Medulla oblongata (tissue), 1 donor: ENCODE data around the gene ITGB5.
A peak's percentile ranks its signal among the peaks of the same experiment; 100 is the strongest.

Source experiments
- DNase-seq: peaks from one replicate; pipeline ENCODE4 v3.0.0-alpha.2; 2015; ENCODE audit errors: extremely low spot score

Gene ITGB5

GRCh38 chr3:124867511-124867910, 19.7 kb downstream of the ITGB5 start:
- no peak for DNase-seq

- DNase-seq: no peak
Observed at GRCh38 chr3:124862006-124862405, 25.2 kb downstream of the ITGB5 start.

- DNase-seq: no peak
Observed at GRCh38 chr3:124861041-124861440, 26.1 kb downstream of the ITGB5 start.

DNA sequence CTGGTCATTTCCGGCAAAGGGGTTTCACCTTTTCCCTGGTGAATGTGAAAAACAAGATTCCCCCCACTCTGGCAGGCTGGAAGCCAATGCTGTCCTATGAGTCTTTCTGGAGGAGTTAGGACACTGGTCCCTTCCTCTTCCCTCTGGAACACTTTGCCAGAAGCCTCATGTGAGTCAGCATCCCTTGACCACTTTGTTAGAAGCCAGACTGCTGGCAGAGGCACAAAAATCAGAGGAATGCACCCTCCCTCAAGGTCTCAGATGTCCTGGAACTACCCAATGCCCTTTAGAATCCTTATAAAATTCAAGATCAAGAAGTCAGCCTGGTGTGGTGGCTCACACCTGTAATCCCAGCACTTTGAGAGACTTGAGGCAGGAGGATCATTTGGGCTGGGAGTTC, 26.6 kb downstream of the ITGB5 start:
- no peak for DNase-seq

DNA sequence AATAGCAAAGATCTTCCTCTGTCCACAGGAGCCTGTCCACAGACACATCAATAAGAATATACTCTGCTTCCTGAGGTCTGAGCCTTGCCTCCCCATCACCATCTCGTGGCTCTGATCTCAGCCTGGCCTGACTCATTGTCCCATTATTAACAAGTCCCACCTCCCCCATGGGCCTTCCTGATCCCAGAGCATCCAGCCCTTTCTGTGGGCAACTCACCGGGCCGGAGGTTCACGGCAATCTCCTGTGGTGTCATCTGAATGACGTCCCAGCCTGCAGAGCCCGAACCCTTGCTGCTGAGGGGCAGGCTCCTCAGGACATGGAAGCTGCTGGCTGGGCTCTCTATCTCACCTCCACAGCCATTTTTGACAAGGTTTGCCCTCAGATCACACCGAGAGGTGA, 28.1 kb downstream of the ITGB5 start:
- DNase-seq: no peak

DNA sequence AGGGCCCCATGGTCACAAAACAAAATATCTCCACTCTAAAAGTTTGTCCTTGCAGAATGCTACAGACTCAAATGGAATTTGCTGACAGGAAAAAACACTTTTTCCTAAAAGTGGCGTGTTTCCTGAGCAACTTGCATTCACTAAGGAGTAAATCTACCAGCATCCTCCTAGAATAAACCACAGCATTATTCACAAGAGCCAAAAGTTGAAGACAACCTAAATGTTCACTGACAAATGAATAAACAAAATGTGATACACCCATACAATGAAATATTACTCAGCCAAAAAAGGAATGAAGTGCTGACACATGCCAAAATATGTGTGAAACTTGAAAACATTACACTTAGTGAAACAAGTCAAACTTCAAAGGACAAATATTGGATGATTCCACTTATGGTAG, 28.9 kb downstream of the ITGB5 start:
- no peak for DNase-seq

DNA sequence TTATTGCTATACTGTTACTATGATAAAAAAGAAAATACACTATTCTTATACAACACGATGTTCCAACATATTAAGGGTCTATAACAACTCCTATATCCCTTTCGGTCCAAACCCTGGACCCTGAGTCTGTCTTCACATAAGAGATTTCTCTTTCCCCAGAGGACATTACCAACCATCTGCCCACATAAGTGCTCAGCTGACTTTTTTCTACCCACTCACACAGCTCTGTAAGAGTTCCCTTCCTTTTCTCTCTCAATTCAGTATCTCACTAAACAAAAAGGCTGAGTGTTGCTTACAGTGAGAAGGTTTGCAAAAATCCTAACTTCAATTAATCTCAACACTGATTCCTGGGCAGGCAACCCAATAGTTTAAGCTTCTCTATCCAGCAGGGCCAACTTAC, 30.5 kb downstream of the ITGB5 start:
- DNase-seq: no peak

DNA sequence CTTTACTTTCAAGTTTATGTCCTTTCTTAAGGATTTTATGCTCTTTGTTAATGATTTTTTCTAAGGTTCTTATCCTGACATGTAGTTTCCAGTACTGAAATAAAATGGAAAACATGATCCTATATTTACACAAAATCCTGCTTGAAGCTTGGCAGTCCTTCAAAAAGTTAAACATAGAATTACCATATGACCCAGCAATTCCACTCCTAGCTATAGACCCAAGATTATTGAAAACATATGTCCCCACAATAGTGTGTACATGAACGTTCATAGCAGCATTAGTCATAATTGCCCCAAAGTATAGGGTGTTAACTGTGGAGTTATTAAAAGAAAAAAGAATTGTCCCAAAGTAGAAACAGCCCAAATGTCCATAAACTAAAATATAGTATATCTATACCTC, 33.2 kb downstream of the ITGB5 start:
- no peak for DNase-seq

GRCh38 chr3:124853446-124853845, 33.7 kb downstream of the ITGB5 start:
- no peak for DNase-seq

DNA sequence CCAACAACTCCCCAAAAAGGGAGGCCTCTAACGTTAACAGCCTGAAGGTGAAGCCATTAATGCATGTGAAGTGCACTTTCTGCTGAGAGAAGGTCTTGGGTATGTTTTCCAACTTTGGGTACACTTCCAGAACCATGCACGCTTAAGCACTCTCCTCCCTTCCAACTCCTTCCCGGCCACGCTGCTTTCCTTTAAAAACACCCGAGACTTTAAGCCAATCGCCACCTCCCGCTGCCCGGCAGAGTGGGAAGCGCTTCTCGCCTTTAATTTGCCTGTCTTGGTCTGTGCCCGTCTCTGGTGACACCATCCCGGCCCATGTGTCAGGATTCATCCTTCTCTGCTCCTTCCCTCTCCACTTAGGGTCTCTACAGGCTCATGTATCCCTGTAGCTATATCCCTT, 35.3 kb downstream of the ITGB5 start:
- no peak for DNase-seq

DNA sequence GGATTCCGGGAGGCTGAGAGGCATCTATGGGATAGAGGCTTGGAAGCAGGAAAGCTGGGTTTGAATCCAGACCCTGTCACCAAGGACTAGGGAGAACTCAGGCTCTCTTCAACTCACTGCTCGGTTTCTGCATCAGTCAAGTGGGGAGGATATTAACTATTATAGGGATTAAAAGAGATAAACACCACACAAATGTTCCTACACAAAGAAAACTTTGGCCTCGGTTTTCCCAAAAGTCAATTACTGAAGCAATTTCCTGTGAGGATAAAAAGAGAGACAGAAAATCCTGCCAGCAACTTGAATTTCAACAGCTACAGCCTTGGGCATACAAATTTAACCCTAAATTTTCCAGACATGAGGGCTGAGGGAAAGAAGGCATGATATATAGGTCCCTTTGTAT, 36.0 kb downstream of the ITGB5 start:
- DNase-seq: no peak

DNA sequence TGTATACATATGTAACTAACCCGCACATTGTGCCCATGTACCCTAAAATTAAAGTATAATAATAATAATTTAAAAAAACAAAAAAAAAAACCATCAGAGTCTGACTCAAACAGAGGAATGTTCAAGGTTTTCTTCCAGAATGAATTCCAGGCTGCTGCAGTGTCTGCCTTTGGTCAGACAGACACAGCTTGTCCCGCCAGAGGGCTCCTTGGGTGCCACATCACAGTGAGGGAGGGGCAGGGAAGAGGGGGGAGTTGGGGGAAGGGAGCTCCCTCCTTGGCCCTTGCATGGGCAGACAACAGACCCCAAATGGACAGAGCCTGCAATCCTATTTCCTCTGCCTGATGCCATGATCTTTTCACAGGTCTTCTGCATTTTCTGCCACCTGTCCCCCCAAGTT, 36.5 kb downstream of the ITGB5 start:
- peak; percentile 54 for DNase-seq

DNA sequence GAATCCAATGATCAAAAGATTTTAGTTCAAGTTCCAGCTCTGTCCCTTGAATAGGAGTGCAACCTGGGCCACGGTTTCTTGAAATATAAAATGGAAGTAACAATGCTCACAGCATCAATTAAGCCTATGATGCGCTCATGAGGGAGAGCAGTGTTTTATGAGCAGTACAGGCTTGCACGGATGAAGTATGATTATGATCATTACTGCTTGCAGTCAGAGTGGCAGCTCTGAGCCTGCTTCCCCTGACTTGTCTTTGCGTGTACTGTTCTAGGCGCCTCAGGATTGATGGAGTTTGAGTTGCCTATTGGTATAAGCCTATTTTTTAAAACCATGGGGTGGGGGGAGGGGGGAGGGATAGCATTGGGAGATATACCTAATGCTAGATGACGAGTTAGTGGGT, 37.0 kb downstream of the ITGB5 start:
- no peak for DNase-seq

DNA sequence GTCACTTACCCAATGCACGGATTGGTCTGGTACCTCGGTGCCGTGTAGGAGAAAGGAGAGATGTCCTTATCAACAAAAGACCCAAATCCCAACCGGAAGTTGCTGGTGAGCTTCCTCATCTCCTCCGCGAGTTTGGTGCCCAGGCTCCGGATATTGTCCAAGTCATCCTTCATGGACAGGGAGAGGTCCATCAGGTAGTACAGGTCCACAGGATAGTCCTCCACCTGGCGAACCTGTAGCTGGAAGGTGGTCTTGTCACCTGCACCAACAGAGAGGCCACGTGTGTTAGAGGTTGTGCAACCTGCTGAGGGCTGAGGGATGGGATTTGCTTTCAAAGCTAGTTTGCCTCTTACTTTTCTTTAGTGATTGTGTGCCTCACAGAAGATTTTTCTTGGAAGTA, 38.9 kb downstream of the ITGB5 start:
- no peak for DNase-seq

DNA sequence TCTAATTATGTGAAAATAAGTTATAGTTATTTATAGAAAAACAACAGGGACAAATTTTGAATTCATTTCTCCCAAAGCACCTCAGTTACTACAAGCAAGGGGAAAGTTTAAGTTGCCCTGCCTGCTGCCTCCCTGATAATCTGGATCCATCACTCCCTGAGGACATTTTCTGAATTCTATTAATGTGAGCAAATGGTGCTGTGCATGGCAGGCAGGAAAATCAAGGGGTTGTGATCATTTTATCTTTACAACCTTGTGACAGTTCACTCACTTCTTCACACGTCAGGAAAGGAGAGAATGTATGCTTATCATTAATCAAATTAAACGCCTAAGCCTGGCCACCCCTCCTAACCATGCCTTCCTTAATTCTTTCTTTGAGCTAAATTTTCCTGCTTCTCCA, 39.3 kb downstream of the ITGB5 start:
- no peak for DNase-seq

- DNase-seq: no peak
Observed at GRCh38 chr3:124847051-124847450, 40.1 kb downstream of the ITGB5 start.

- DNase-seq: peak; percentile 40
Observed at GRCh38 chr3:124846189-124846588, 41.0 kb downstream of the ITGB5 start.

GRCh38 chr3:124845406-124845805, 41.8 kb downstream of the ITGB5 start:
- peak; percentile 38 for DNase-seq

DNA sequence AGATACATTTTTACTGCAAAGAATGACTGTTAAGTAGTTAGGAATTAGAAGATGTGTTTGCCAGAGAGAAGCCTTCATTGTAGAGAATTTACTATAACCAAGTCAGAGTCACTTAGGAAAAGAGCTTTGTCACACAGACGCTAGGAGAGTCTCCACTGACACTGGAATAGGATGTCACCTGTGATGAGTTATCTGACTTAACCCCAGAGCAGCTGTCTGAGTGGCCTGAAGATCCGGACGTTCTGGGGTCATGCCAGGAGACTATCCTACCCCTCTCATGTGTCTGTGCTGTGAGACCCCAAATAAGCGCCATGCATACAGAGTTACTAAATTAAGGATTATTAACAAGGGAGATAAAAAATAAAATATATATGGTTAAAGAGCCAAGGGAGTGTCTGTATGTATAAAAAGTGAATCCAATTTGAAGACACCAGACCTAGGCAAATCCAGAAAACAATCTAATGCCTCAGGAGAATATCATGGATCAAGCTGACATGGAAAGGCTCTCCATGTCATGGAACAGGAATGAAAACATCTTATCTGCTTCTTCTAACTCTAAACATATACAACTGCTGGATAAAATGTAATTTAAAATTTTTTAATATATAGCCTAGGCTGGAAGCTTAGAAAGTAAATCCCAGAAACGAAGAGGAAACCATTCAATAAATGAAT, 43.5 kb downstream of the ITGB5 start:
- no peak for DNase-seq

DNA sequence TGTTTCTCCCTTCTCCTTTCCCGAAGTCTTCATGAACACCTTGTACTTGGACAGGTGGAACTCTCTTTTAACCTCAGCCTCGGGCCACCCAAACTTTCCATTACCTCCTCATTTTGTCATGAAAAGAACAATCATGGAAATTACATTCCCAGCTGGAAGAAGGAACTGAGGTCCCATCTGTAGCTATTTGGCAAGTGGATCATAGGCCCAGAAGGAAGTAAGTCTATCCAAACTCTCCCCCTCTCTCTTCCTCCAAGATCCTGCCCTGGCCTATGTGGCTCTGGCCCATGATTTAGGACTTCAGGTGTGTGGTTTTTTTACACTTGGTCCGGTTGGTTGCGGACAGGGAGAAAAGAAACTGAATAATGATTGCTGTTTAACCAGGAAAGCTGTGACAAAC, 44.1 kb downstream of the ITGB5 start:
- no peak for DNase-seq

DNA sequence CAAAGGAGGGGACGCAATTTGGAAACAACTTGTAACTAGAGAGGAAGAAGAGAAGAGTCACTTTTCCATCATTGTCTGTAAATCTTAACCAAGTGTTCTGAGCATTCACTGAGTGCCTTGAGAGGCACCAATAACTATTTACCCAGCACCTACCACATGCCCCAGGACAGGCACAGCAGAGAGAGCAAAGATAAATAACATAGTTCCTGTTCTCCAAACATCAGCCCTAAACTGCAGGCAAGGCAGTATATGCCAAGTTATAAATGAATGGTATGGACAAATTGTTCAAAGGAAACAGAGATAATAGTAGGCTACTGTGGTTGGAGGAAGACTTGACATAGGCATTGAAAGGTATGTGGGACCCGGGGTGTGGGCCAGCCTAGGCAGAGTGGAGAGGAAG, 45.6 kb downstream of the ITGB5 start:
- DNase-seq: no peak

DNA sequence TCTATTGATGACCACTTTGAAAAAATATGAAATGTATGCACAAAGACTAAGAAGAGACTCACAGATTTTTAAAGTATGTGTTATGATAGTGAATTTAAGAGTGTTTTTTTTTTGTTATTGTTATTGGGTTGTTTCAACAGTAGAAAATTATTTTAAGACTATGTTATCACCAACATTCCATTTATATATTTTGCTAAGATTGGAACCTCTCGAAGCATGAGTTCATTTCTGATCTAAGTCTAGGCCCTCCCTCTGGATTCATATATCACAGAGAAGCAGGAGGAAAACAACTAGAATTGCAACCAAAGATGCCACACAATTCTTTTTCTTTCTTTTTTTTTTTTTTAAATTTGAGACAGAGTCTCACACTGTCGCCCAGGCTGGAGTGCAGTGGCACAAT, 46.8 kb downstream of the ITGB5 start:
- no peak for DNase-seq

DNA sequence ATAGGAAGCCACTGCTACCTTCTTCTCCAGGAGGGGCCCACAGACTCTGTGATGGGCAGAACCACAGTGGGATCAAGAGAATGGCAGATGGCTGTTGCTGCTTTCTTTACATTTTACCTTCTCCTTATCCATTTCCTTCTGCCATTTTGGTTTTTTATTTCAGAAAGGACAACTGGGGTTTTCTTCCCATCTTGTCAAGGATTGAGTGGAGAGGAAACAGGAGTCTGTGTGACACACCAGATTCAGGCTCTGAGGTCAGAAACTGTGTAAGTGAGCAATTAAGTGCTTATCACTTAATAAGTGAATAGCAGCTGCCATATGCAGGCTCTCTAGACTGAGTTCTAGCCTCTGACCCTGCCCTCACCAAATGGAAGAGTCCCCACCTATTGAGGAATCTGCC, 47.3 kb downstream of the ITGB5 start:
- DNase-seq: no peak

- DNase-seq: no peak
Observed at GRCh38 chr3:124838963-124839362, 48.2 kb downstream of the ITGB5 start.
